Calu3 (cell line): Measurements from ENCODE around the gene TRIM41. TPM values are rescaled to one million over a fixed set of nuclear protein-coding genes. Genes with fewer than 3 reads are reported as not detected.
"Not testable (repeated sequence)": the region's sequence is repeated elsewhere in the genome, so short reads cannot be mapped to it uniquely, and the experiment has no call there.

ENCODE experiments used
- BruUV-seq: library from RNA; stranded (reverse); fragments of 400-500 nt; replicated peaks from 2 replicates; lab custom pipeline; 2021; lab: Mats Ljungman, UMichigan
- CTCF ChIA-PET: fragments of 300-600 bp; sonication (Branson Sonifier 250); formaldehyde crosslinking; loops from one replicate; lab custom pipeline; 2022; ENCODE audit warnings: antibody characterized with exemption; lab: Charles Lee
- DNase-seq: peaks from one replicate; pipeline ENCODE4 v3.0.0; 2022
- H3K27ac Mint-ChIP-seq: one replicate; pipeline ENCODE4 v1.8.0; 2022; ENCODE audit warnings: mixed read lengths; ENCODE audit not compliant: unreplicated experiment
- H3K27me3 Mint-ChIP-seq: one replicate; pipeline ENCODE4 v1.8.0; 2022; ENCODE audit warnings: mixed read lengths; ENCODE audit not compliant: unreplicated experiment
- H3K36me3 Mint-ChIP-seq: one replicate; pipeline ENCODE4 v1.8.0; 2022; ENCODE audit warnings: mild to moderate bottlenecking, moderate library complexity, mixed read lengths; ENCODE audit not compliant: insufficient read depth, unreplicated experiment
- H3K4me1 Mint-ChIP-seq: one replicate; pipeline ENCODE4 v1.8.0; 2022; ENCODE audit warnings: mild to moderate bottlenecking, low read depth, mixed read lengths; ENCODE audit not compliant: unreplicated experiment
- H3K4me3 Mint-ChIP-seq: one replicate; pipeline ENCODE4 v1.8.0; 2022; ENCODE audit warnings: mild to moderate bottlenecking, low read depth, moderate library complexity, mixed read lengths; ENCODE audit not compliant: unreplicated experiment
- H3K9me3 Mint-ChIP-seq: one replicate; pipeline ENCODE4 v1.8.0; 2022; ENCODE audit warnings: low read depth, mixed read lengths; ENCODE audit not compliant: unreplicated experiment
- CTCF ChIP-seq: fragments of 200-600 bp; IDR thresholded peaks from one replicate; pipeline ENCODE4 v1.8.0; 2022; ENCODE audit warnings: antibody characterized with exemption; ENCODE audit not compliant: unreplicated experiment
- intact Hi-C: fragments of 100-400 bp; cut with micrococcal nuclease; formaldehyde crosslinking; loops from one replicate; pipeline ENCODE4 v1.10.0; 2022; ENCODE audit not compliant: unreplicated experiment
- total RNA-seq: library from RNA; stranded (reverse); gene quantifications from 2 replicates; pipeline ENCODE4 v1.2.3, GENCODE V29; 2022

The TRIM41 gene
- total RNA-seq, 1 experiment from 2014 or later: 33.5 TPM

- TSS peak; percentile 100 for BruUV-seq
- peaks cover 49% of the 10 kb centered on the region for H3K4me1 Mint-ChIP-seq
- CTCF ChIA-PET: interaction anchor here (0.5 to 2.9 kb wide), 9 partner anchors 9 to 396 kb away, joined by 3 to 24 read pairs (median 8); partner anchors contain the start of gene TRIM41
- peak overlapping the region; percentile 97 for H3K27ac Mint-ChIP-seq
- intact Hi-C loops: loop anchor here (1.0 kb wide), 2 partner anchors 11 to 18 kb away; no protein-coding TSS in a partner anchor
- peak overlapping the region; percentile 75 for H3K4me3 Mint-ChIP-seq
- DNase-seq: peak; percentile 94
- TF ChIP-seq CTCF: no peak
- H3K36me3 Mint-ChIP-seq: peaks cover 52% of the 10 kb centered on the region
- H3K27me3 Mint-ChIP-seq: peaks cover 41% of the 10 kb centered on the region
- no peaks in the 10 kb centered on the region for H3K9me3 Mint-ChIP-seq
Observed at GRCh38 chr5:181207214-181207959, 15.7 kb upstream of the TRIM41 start.

GRCh38 chr5:181207960-181208253 lies 15.2 kb upstream of the TRIM41 start:
- peaks cover 39% of the 10 kb centered on the region for H3K27me3 Mint-ChIP-seq
- BruUV-seq: no TSS peak
- CTCF ChIA-PET: interaction anchor here (0.7 to 2.9 kb wide), 6 partner anchors 9 to 35 kb away, joined by 3 to 24 read pairs (median 8); partner anchors contain the start of gene TRIM41
- no peak for DNase-seq
- H3K4me1 Mint-ChIP-seq: peaks cover 48% of the 10 kb centered on the region
- intact Hi-C loops: loop anchor here (1.0 kb wide), 2 partner anchors 10 to 19 kb away; no protein-coding TSS in a partner anchor
- no peak for TF ChIP-seq CTCF
- peaks cover 52% of the 10 kb centered on the region for H3K36me3 Mint-ChIP-seq
- peak overlapping the region; percentile 75 for H3K4me3 Mint-ChIP-seq
- peak overlapping the region; percentile 97 for H3K27ac Mint-ChIP-seq
- no peaks in the 10 kb centered on the region for H3K9me3 Mint-ChIP-seq

GRCh38 chr5:181209006-181209405 lies 14.1 kb upstream of the TRIM41 start:
- BruUV-seq, DNase-seq, H3K27ac Mint-ChIP-seq, intact Hi-C loops, H3K9me3 Mint-ChIP-seq, H3K4me3 Mint-ChIP-seq: not testable (repeated sequence)
- Mint-ChIP-seq H3K36me3 (peaks cover 43% of the 10 kb centered on the region), H3K4me1 (peaks cover 48% of the 10 kb centered on the region), H3K27me3 (peaks cover 34% of the 10 kb centered on the region)
- CTCF ChIA-PET: interaction anchor here (2.9 kb wide), 1 partner anchor 20 kb away, joined by 24 read pairs; no protein-coding TSS in a partner anchor

GRCh38 chr5:181210148-181210547 lies 12.9 kb upstream of the TRIM41 start:
- H3K27me3 Mint-ChIP-seq: peaks cover 33% of the 10 kb centered on the region
- peaks cover 52% of the 10 kb centered on the region for H3K4me1 Mint-ChIP-seq
- DNase-seq, H3K9me3 Mint-ChIP-seq, BruUV-seq, H3K27ac Mint-ChIP-seq, intact Hi-C loops, H3K4me3 Mint-ChIP-seq, CTCF ChIA-PET: not testable (repeated sequence)
- H3K36me3 Mint-ChIP-seq: peaks cover 33% of the 10 kb centered on the region

DNA sequence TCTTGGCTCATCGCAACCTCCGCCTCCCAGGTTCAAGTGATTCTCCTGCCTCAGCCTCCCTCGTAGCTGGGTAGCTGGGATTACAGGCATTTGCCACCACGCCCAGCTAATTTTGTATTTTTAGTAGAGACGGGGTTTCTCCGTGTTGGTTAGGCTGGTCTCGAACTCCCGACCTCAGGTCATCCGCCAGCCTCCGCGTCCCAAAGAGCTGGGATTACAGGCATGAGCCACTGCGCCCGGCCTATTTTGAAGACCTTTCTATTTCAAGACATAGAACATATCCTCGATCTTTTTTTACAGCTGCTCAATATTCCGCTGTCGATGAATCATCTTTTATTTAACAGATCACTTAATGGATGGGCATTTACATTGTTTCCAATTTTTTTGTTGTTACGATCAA lies 12.4 kb upstream of the TRIM41 start:
- DNase-seq, BruUV-seq, CTCF ChIA-PET, intact Hi-C loops, H3K9me3 Mint-ChIP-seq, H3K27ac Mint-ChIP-seq, H3K4me3 Mint-ChIP-seq: not testable (repeated sequence)
- Mint-ChIP-seq H3K4me1 (peaks cover 47% of the 10 kb centered on the region), H3K36me3 (peaks cover 28% of the 10 kb centered on the region), H3K27me3 (peaks cover 28% of the 10 kb centered on the region)
